ENCODE data around the gene BLOC1S5. TPM values are rescaled to one million over a fixed set of nuclear protein-coding genes. Genes with fewer than 3 reads are reported as not detected.

BLOC1S5 gene
- total and polyA plus RNA-seq, 9 of the 15 experiments (the other 6 are each of a cell fraction or from before 2014, with no cell fraction given), result 8.5 to 41.0 (median 27.7) TPM

GRCh38 chr6:8085053-8085511 lies 20.9 kb upstream of the BLOC1S5 start (continued):
- TF ChIP-seq FOXP4 (CRISPR knock-in tag; IDR thresholded peaks at IDR 0.05; ENCODE audit: borderline replicate concordance) (no peak), SMAD1 (IDR thresholded peaks at IDR 0.05; ENCODE audit: low read depth, low read length, partially characterized antibody) (no peak), ZNF318 (IDR thresholded peaks at IDR 0.05; ENCODE audit: borderline replicate concordance in 1 of 2, low read depth in 1 of 2) (no peak), MAZ (CRISPR knock-in tag; conservative IDR thresholded peaks at IDR 0.05 in 1 of 2, IDR thresholded peaks at IDR 0.05 in 1 of 2) (peak in 1 of 2 experiments; percentile 32; a peak in 1 of 4 replicates), JUN (IDR thresholded peaks at IDR 0.05; ENCODE audit: borderline replicate concordance, low read depth, low read length) (peak; percentile 87), JUN (CRISPR knock-in tag; IDR thresholded peaks at IDR 0.05; ENCODE audit: borderline replicate concordance) (no peak), BRF1 (IDR thresholded peaks at IDR 0.05; ENCODE audit: borderline replicate concordance, extremely low read depth, insufficient read length) (no peak)
